GM19395 (cell line): ENCODE measurements around the gene CEP83.
A peak's percentile ranks its signal among the peaks of the same experiment; 100 is the strongest.

ENCODE experiments used
- ATAC-seq: cut with Tn5 transposase; IDR thresholded peaks from one replicate; pipeline ENCODE4 v1.9.1; 2021; ENCODE audit warnings: mild to moderate bottlenecking, moderate library complexity; ENCODE audit not compliant: unreplicated experiment

Gene CEP83

DNA sequence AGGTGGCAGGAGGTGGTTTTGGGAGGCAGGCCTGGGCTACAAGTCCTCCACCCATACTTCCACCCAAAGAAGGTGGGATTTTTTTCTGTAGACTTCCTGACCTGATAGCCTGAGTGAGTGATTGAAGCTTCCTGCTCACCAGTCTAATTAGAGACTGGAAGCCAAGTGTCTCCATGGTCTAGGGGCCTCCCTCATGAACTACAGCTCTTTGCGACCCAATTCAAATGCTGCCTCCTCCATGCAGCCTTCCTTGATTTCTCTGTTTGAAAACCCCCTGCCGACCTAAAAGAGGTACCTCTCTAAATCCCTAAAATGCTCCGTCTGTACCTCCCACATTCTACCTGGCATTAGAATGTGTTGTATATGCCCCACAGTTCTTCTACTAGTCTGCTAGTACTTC is 186.4 kb downstream of the CEP83 start:
- no peak for ATAC-seq

DNA sequence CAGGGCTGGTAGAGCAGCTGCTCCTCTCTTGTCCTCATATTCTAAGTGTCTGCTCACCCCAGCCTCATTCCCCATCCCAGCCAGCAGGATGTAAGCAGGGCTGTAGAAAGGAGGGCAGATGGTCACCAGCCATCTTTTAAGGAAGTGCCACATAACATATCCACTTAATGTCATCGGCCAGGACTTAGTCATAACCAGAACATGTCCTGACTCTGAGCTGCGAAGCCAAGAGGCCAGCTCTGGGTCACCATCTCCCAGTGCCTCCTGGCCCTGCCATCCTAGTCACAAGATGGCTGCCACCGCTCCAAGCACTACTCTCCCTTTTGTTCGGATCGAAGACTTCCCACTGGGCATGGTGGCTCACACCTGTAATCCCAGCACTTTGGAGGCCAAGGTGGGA is 187.4 kb downstream of the CEP83 start:
- ATAC-seq, result no peak

DNA sequence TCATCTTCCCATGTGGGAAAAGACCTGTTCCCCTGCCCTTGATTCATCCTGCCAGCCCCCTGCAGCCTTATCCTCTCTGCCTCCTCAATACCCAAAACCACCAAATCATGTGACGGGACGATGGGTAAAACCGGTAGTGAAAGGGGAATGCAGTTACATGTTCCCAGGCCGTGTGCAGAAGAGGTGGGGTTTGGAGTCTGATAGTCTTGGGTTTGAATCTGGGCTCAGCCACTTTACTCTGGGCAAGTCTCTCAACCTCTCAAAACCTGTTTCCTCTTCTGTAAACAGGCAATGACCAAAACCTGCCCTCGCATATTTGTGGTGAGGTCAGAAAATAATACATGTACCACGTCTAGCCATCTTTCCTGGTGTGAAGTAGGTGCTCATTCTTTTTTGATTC is 188.3 kb downstream of the CEP83 start:
- ATAC-seq, result no peak

DNA sequence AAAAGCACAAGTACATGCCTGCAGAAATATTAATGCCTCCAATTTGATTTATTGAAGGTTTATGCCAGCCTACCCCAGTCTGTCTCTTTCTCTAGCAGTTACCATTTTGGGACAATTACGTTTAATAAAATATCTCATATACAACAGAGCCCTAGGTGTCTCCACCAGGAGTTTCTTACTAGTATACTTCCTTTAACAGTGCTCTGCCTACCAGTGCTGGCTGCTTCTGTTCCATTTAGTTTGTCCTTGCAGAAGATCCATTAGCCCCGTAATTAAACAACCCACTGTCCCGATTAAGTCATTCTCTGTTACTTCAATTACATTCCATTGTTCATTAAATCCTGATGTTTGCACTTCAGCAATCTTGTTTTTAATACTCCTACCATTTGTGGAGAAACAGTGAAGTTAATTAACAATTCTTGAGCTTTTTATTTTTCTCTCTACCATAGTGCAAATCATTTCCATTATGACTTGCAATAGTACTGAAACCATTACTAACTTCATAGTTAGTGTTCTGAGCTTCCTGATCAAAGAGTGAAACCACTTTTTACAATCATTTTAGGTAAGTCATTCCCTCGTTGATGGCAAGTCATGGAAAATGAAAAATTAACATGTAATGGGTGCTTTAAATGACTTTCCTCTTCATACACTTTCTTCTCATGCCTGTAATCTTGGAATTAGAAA is 190.2 kb downstream of the CEP83 start:
- peak; percentile 71 for ATAC-seq

DNA sequence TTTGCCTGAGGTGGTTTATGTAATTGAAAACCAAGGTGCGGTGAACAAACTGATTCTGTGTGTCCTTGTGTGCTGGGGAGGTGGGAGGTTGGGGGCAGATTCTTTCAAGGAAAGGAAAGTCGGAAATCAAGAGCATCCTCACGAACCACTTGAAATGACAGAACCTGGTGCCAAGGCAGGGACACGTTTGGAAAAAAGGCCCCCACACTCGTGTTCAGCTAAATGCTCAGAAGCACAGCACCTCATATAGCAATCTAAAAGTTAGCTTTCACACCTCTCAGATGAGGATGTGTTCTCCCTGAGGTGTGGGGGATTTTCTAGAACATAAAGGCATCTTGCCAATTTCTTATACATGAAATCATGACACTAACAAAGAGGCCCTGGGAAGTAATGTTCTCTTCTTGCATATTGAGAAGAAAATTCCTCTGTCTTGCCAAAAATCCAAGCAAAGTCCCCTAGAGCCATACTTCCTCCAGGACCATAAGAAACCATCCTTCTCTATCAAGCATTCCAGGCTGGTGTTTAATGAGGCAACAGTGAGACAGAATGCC is 191.7 kb downstream of the CEP83 start:
- ATAC-seq, result no peak

DNA sequence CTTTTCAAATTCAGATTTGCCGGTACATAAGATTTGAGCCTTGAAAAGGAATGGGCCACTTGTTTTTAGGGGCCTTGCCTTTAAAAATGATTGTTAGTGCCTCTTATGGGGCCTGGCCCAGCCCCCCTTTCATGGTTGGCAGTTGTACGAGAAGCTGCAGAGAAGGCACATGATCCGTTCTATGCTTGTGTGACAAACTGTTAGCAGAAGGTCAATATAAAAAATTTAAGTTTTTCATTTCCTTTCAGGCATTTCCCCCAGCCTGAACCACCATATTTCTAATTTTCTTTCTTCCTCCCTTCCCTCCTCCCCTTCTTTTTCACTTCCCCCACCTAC is 192.2 kb downstream of the CEP83 start:
- ATAC-seq, result no peak

DNA sequence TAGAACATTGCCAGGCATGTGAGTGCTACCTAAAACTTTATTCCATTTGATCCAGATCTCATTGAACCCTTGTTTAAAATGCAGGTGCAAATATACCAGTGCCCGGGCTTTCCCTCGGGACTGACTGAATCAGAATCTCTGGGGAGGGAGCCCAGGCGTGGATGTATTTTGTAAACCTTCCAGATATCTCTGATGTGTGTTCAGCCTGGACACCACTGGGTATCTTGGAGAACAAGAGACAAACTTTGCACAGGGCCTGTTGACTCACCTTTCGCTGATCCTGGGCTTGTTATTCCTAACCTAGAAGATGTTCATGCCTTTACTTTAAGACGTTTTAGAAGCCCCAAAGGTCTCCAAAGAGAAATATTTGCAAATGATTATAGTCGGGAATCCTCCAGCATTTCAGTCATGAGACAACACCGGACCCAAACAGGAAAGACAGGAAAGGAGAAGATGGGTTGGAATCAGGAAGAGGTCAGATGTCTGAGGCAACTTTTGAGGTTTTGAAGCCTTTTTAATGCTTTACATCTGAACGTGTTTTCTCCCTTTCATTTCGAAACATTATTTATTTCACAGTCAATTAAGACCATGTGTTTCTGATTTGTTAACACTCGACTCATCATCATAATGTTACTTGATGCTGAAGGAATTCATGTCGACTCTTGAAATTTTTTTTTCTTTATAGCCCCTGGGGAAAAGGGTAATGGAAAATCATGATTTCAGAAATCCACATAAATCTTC is 192.7 kb downstream of the CEP83 start:
- ATAC-seq, result no peak

DNA sequence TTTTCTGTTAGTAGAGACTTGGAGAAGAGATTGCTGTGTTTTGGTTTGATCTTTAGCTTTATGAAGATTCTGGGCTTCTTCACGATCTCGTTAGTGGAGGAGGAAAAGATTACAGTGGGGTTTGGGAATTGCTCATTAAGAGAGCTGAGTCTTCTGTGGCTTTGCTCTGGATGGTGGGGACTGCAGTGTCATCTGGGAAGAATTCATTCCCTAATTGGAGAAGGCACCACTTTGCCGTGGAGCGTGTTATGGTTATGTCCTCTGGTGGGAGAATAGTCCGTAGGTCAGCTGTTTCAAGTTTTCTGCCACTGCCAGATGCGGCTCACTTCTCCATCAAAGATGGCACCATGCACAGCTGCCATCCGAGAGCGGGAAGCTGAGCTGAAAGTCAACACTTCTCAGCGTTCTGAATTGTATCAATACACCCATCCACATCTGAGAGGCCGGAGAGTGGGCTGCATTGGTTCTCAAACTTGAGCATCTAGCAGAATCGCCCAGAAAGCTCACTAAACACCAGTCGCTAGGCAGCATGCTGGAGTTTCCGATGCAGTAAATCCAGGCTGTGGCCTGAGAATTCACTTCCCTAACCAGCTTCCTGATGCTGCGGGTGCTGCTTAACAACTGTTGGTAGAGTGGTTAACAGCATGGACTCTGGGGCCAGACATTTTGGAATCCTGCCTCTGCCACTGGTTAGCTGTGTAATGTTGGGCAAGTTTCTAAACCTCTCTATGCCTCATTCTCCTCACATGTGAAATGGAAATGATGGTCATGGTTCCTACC is 193.5 kb downstream of the CEP83 start:
- no peak for ATAC-seq

DNA sequence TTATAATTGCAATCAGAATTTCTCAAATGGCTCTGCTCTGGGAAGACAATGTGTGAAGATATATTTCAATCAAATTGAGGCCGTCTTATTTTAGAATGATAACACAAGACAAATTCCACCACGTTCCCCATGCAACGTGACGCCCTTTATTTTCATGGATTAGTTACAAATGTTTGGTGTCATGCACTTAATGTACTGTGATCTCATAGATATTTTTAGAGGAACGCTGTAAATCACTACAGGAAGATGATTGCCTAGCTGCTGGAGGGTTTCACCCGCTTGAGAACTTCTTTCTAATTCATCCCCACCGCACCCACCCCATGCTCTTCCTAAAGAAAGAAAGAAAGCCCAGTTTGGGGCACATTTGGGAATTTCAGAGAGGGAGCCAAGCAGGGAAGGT is 194.1 kb downstream of the CEP83 start:
- no peak for ATAC-seq

DNA sequence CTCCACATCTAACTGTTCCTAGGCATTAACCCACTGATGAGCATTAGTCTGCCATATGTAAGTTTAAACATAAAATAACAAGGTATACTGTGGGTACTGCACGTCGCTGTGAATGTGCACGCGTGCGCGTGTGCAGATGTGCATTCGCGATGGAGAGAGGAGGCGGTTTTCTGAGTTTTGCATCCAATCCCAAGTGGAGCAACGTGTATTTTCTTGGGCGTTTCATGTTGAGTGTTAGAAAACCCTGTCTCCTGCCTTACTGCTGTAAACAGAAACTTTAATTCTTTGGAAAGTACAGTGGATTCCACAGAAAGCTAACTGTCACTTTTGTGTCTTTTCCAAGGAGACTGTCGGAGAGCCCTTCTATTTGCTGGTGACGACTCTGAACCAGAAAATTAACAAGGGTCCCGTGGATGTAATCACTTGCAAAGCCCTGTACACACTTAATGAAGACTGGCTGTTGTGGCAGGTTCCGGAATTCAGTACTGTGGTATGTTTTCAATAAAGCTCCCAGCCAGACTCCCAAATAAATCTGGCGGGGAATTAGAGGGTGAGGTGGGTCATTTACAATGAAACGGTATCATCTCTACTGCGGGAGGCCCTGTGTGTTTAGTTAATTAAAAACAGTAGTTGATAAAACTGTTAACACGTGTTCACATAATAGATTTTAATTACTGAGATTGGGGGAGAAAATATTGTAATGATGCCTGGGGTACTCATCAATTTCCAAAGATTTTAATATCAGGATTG is 194.8 kb downstream of the CEP83 start:
- ATAC-seq, result no peak

DNA sequence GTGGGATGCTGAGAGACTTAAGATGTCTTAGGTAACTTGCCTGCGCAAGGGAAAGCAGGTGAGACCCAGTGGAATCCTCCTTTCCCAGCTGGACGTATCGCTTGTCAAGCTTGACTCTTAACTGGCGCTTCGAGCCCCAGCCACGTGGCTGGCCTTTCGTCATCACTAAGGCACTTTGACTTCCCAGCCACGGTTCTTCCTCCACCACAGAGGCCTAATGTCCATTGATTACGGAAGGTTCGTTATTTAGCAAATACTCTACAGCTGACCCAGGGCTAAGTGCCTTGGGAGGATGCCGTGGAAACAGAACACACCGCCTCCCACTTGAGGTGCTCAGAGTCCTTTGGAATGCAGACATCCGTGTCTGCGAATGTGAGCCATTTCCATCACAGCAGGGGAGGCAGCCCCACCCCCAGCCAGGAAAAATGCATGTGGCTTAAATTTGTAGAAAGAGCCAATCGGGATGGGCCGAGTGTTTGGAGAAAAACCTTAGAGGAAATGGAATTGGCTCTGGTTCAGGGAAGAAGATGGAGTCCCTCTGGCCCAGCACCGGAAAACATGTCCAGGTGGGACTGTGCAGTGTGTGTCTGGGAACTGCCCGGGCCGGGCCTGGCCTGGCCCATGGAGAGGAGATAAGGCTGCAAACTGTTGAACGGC is 195.6 kb downstream of the CEP83 start:
- ATAC-seq, result no peak

DNA sequence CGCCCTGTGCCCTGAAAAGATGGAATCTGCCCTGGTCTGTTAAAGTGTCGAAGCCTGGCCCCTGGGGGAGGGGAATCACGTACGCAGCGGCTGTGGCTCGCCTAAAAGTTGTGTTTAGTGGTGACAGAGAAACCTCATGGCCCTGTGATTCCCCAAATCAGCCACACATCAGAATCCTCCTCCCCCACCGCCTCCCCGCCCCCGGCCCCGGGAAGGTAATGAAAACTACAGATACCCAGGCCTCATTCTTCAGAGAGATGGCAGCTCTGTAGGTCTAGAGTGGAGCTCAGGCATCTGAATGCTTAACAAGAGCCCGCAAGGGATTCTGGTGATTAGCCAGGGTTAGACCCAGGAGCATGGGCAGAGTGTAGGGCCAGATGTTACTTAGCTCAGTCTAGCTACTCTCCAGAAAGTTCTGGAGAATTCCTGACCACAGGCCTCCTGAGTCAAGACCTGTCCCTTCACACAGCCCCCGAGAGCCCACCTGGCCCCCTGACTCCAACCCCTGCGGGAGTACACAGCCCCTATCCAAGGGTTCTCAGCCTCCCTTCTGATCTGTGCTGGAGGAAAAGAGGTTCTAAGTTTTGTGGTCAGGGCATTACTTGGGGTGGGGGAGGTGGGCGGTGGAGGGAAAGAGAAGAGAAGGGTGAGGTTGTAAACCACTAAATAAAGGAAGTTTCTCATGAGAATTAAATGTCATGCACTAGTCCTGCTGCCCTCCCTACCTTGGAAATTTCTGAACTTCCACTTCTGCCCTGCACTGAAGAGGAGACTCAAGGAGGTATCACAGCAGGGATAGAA is 196.5 kb downstream of the CEP83 start:
- peak; percentile 45 for ATAC-seq

DNA sequence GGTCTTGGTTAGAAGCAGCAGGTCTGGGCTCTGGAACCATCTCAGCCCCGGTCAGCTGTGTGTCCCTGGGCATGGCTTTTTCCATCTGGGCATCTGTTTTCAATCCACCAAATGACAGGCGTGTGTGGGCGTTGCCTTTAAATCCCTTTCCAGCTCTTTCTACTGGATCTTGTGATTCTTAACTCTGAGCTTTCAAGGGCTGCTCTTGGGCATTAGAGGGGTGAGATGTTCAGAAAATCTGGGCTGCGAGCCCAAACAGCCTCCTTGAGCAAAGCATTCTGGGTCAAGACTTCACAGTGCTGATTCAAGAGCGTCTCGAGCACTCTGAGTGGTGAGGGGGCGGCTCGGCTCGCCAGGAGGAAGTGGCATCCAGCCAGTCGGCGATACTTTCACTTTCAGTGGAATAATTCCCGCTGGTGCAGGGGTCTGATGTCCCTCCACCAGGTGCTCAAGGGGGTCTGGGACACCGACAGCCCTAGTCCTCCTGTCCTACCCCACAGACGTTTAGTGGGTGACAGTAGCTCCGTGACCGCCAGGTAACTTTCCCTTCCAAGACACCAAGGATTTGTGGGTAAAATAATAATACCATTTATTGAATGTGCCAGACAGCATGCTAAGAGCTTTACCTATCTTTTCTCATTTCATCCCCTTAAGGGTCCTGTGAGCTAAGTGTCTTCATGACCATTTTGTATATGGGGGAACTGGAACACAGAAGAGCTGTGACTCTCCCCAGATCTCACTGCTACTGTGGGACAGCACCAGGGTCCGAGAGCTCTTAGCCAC is 197.2 kb downstream of the CEP83 start:
- ATAC-seq, result peak; percentile 56

DNA sequence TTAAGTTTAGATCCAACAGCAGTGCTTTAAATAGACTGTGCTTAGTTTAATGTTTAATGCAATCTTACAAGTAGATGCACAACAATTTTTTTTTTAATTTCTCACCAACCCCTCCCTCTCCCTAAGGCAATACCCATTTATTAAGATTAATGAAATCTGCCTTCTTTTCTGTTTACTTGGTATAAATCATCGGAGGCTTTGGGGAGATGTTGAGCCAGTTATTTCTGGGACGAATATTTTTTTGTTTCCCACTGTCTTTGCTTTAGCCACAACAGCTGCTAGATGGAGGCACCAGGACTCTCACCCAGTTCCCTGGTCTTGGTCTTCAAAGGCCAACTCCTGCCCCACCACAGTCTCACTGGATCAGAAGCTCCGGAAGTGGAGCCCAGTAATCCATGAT is 197.9 kb downstream of the CEP83 start:
- ATAC-seq, result no peak

DNA sequence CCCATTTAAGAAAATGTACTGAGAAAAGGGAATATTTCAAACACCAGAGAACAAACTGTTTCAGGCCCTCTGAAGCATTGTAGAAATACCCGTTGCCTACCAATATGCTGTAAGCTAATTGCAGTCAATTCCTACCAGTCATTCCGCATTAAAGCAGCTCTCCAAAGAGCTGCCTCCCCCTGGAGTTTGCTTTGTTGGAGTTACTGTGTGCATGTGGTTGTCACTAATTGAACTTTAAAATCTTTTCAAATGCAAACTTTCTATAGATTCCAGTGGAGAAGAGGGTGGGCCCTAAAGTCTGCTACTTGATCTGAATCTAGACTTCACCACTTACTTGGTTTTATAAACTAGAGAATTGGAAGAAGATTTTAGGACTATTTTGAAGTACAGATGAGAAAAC is 198.5 kb downstream of the CEP83 start:
- no peak for ATAC-seq

DNA sequence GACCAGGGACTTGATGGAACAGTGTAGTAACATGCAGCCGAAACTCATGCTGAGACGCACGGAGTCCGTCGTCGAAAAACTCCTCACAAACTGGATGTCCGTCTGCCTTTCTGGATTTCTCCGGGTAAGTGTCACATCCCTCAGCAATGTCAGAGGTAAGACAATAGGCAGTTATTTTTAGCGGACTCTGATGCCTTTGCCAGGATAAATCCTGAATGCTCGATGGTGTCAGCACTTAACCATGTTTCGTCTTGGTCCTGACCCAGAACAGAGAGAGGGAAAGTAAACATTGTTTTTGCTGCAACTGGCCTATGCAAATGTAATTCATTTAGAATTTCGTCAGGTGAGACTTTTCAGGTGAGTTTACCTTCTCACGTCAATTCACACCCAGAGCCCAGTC is 198.9 kb downstream of the CEP83 start:
- no peak for ATAC-seq

DNA sequence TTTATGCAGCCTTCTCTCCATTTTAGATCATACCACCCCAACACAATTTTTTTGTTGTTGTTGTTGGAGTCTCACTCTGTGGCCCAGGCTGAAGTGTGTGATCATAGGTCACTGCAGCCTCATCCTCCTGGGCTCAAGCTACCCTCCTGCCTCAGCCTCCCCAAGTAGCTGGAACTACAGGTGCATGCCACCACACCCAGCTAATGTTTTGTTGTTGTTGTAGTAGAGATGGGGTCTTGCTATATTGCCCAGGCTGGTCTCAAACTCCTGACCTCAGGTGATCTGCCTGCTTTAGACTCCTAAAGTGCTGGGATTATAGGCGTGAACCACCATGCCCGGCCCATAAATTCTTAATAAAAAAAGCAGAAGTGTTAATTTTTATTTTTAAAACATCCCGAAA is 199.7 kb downstream of the CEP83 start:
- ATAC-seq, result no peak

DNA sequence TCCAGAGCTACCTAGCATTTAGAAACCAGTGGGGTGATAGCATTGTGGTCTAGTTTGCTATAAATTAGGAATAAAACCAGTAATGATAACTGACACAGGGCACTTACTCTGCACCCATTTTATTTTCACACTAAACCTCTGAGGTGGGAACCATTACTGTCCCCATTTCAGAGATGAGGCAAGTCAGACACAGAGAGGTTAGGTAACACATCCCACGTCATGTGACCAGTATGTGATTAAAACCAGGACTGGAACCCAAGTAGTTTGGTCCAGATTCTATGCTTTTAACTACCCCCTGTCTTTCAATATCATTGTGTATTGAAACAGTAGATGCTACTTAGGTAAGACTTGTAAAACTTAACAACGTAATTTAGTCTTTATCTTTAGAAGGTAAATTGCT is 201.1 kb downstream of the CEP83 start:
- peak; percentile 45 for ATAC-seq
